CD4-positive, alpha-beta T cell treated with Interferon alpha-2 for 1 hour (primary cell): ENCODE data around the gene PTPRU.

ENCODE experiments used
- DNase-seq, 2 donors: peaks; one replicate each; pipeline ENCODE4 v3.0.0-alpha.2; 2020 to 2022

PTPRU gene

GRCh38 chr1:29343476-29343875 is 107.2 kb downstream of the PTPRU start:
- DNase-seq = no peak

GRCh38 chr1:29343908-29344307 is 107.6 kb downstream of the PTPRU start:
- no peak for DNase-seq

- no peak for DNase-seq
Measured at GRCh38 chr1:29344336-29344735, 108.0 kb downstream of the PTPRU start.

GRCh38 chr1:29346576-29346975 is 110.3 kb downstream of the PTPRU start:
- no peak for DNase-seq

- no peak for DNase-seq
Measured at GRCh38 chr1:29349871-29350491, 113.7 kb downstream of the PTPRU start.

GRCh38 chr1:29352719-29353420 is 116.5 kb downstream of the PTPRU start:
- DNase-seq = no peak

- no peak for DNase-seq
Measured at GRCh38 chr1:29354511-29355098, 118.3 kb downstream of the PTPRU start.

GRCh38 chr1:29355375-29355774 is 119.1 kb downstream of the PTPRU start:
- DNase-seq = no peak

GRCh38 chr1:29356663-29357062 is 120.3 kb downstream of the PTPRU start:
- no peak for DNase-seq

- no peak for DNase-seq
Measured at GRCh38 chr1:29357452-29357851, 121.1 kb downstream of the PTPRU start.

- no peak for DNase-seq
Measured at GRCh38 chr1:29358183-29358582, 121.9 kb downstream of the PTPRU start.

GRCh38 chr1:29360768-29361167 is 124.4 kb downstream of the PTPRU start:
- no peak for DNase-seq

- DNase-seq = no peak
Measured at GRCh38 chr1:29361686-29362085, 125.4 kb downstream of the PTPRU start.

GRCh38 chr1:29362116-29362515 is 125.8 kb downstream of the PTPRU start:
- DNase-seq = no peak

- DNase-seq = no peak
Measured at GRCh38 chr1:29362764-29363163, 126.4 kb downstream of the PTPRU start.

- DNase-seq = no peak
Measured at GRCh38 chr1:29363536-29363935, 127.2 kb downstream of the PTPRU start.

GRCh38 chr1:29364101-29364678 is 127.9 kb downstream of the PTPRU start:
- DNase-seq = no peak

- DNase-seq = no peak
Measured at GRCh38 chr1:29365906-29366670, 129.8 kb downstream of the PTPRU start.

- no peak for DNase-seq
Measured at GRCh38 chr1:29368936-29369932, 132.9 kb downstream of the PTPRU start.

GRCh38 chr1:29370067-29370466 is 133.7 kb downstream of the PTPRU start:
- DNase-seq = no peak

GRCh38 chr1:29371332-29371731 is 135.0 kb downstream of the PTPRU start:
- DNase-seq = no peak

GRCh38 chr1:29372108-29372507 is 135.8 kb downstream of the PTPRU start:
- no peak for DNase-seq
